Uterus (tissue), 2 donors: ENCODE results near the gene PTPN12.

ENCODE experiments used
- CTCF ChIP-seq, 4 experiments: fragments of 200-600 bp in 2 of 4; fragments of 450-650 bp in 2 of 4; sonication (generic) in 2 of 4; IDR thresholded peaks; one replicate each; pipeline ENCODE4 v1.5.1; 2016 to 2019; ENCODE audit warnings: antibody characterized with exemption in 4 of 4, mild to moderate bottlenecking in 2 of 4, moderate library complexity in 1 of 4
- POLR2A ChIP-seq, 2 donors: fragments of 450-650 bp; IDR thresholded peaks; one replicate each; pipeline ENCODE4 v1.6.1; 2016; ENCODE audit warnings: antibody characterized with exemption in 2 of 2, mild to moderate bottlenecking in 1 of 2, moderate library complexity in 1 of 2

GRCh38 chr7:77565917-77566316, 28.8 kb downstream of the PTPN12 start:
- TF ChIP-seq CTCF (IDR thresholded peaks at IDR 0.05) (no peak), POLR2A (IDR thresholded peaks at IDR 0.05) (no peak)
